HG03520 (cell line): ENCODE measurements around the gene TGFA.

ENCODE experiments used
- ATAC-seq: cut with Tn5 transposase; IDR thresholded peaks from one replicate; pipeline ENCODE4 v1.9.1; 2021; ENCODE audit warnings: mild to moderate bottlenecking, moderate library complexity; ENCODE audit not compliant: unreplicated experiment

Gene TGFA

GRCh38 chr2:70525032-70525431, 28.6 kb downstream of the TGFA start:
- ATAC-seq = no peak

GRCh38 chr2:70523996-70524965, 29.3 kb downstream of the TGFA start:
- no peak for ATAC-seq

- ATAC-seq = no peak
Observed at GRCh38 chr2:70523672-70523995, 30.0 kb downstream of the TGFA start.

GRCh38 chr2:70522627-70523026, 31.0 kb downstream of the TGFA start:
- ATAC-seq = no peak

- ATAC-seq = no peak
Observed at GRCh38 chr2:70520825-70521224, 32.8 kb downstream of the TGFA start.

GRCh38 chr2:70519453-70519852, 34.2 kb downstream of the TGFA start:
- no peak for ATAC-seq

GRCh38 chr2:70518557-70518956, 35.1 kb downstream of the TGFA start:
- ATAC-seq = no peak

GRCh38 chr2:70517804-70518203, 35.8 kb downstream of the TGFA start:
- ATAC-seq = no peak

GRCh38 chr2:70516596-70516995, 37.0 kb downstream of the TGFA start:
- ATAC-seq = peak; percentile 90

GRCh38 chr2:70515938-70516337, 37.7 kb downstream of the TGFA start:
- ATAC-seq = no peak

GRCh38 chr2:70514612-70515055, 39.0 kb downstream of the TGFA start:
- ATAC-seq = no peak

- no peak for ATAC-seq
Observed at GRCh38 chr2:70513738-70514137, 39.9 kb downstream of the TGFA start.

- no peak for ATAC-seq
Observed at GRCh38 chr2:70511971-70512729, 41.5 kb downstream of the TGFA start.

- ATAC-seq = no peak
Observed at GRCh38 chr2:70510313-70510712, 43.3 kb downstream of the TGFA start.

GRCh38 chr2:70509565-70509964, 44.1 kb downstream of the TGFA start:
- no peak for ATAC-seq

GRCh38 chr2:70508711-70509462, 44.7 kb downstream of the TGFA start:
- ATAC-seq = no peak

- no peak for ATAC-seq
Observed at GRCh38 chr2:70505613-70506391, 47.8 kb downstream of the TGFA start.

GRCh38 chr2:70504750-70505149, 48.9 kb downstream of the TGFA start:
- no peak for ATAC-seq

GRCh38 chr2:70503896-70504295, 49.7 kb downstream of the TGFA start:
- no peak for ATAC-seq

GRCh38 chr2:70501728-70502127, 51.9 kb downstream of the TGFA start:
- no peak for ATAC-seq

GRCh38 chr2:70501215-70501614, 52.4 kb downstream of the TGFA start:
- ATAC-seq = no peak
